ENCODE data around the gene C19orf38. TPM values are rescaled to one million over a fixed set of nuclear protein-coding genes. Genes with fewer than 3 reads are reported as not detected.
A peak's percentile ranks its signal among the peaks of the same experiment; 100 is the strongest.

The C19orf38 gene
- total and polyA plus RNA-seq, 2 experiments from 2014 or later: 0.45 TPM; not detected in 1

- TF ChIP-seq CTCF (conservative IDR thresholded peaks at IDR 0.05; ENCODE audit: low read depth in 2 of 2): no peak
- no peak for TF ChIP-seq POLR2AphosphoS5 (IDR thresholded peaks at IDR 0.05; ENCODE audit: low read depth)
- TF ChIP-seq ETS1 (IDR thresholded peaks at IDR 0.05): no peak
These were observed 31.5 kb upstream of the C19orf38 start (continued) for GRCh38 chr19:10816691-10817090.

GRCh38 chr19:10817291-10818038 is 30.8 kb upstream of the C19orf38 start:
- H3K27ac Mint-ChIP-seq: no peak overlapping the region
- peaks cover 19% of the 10 kb centered on the region for H3K27me3 Mint-ChIP-seq (ENCODE audit: insufficient read depth, low read depth, poor library complexity)
- H3K9me3 Mint-ChIP-seq: no peaks in the 10 kb centered on the region
- TF ChIP-seq EZH2 (IDR thresholded peaks at IDR 0.05; ENCODE audit: low read depth, unreplicated experiment) (no peak), ZNF462 (CRISPR knock-in tag; IDR thresholded peaks at IDR 0.05) (no peak), ZNF114 (CRISPR knock-in tag; IDR thresholded peaks at IDR 0.05) (no peak), CREB1 (CRISPR knock-in tag; IDR thresholded peaks at IDR 0.05; ENCODE audit: low read depth) (no peak), ETS1 (IDR thresholded peaks at IDR 0.05) (no peak), POLR2AphosphoS5 (IDR thresholded peaks at IDR 0.05; ENCODE audit: low read depth) (no peak)
- Histone ChIP-seq H2AFZ (no peak overlapping the region), H4K20me1 (replicated peaks; ENCODE audit: insufficient read depth) (no peaks in the 10 kb centered on the region), H3K4me1 (ENCODE audit: insufficient read depth) (no peaks in the 10 kb centered on the region), H3K9me2 (ENCODE audit: insufficient read depth) (no peaks in the 10 kb centered on the region), H3K79me2 (replicated peaks; ENCODE audit: insufficient read depth) (no peaks in the 10 kb centered on the region), H3K4me3 (no peak overlapping the region), H3K27me3 (ENCODE audit: insufficient read depth) (no peaks in the 10 kb centered on the region), H3K36me3 (ENCODE audit: insufficient read depth) (no peaks in the 10 kb centered on the region), H3F3A (replicated peaks; ENCODE audit: low read depth) (no peaks in the 10 kb centered on the region), H3K27ac (ENCODE audit: low read depth) (no peak overlapping the region), H3K4me2 (no peak overlapping the region)
- no peak overlapping the region for H3K4me3 Mint-ChIP-seq
- peak; percentile 24 for DNase-seq (ENCODE audit: low spot score)
- H3K4me1 Mint-ChIP-seq: no peaks in the 10 kb centered on the region
- ATAC-seq: no peak
- H3K36me3 Mint-ChIP-seq (ENCODE audit: low read depth): peaks cover 36% of the 10 kb centered on the region
